Renal cortex interstitium (tissue), 11 donors: ENCODE data around the gene TTF1. TPM values are rescaled to one million over a fixed set of nuclear protein-coding genes. Genes with fewer than 3 reads are reported as not detected.

Experiments used
- DNase-seq, 11 donors: peaks; one replicate each; pipeline ENCODE4 v3.0.0-alpha.2; 2013; ENCODE audit warnings: low read depth in 9 of 11, low spot score in 4 of 11; ENCODE audit errors: extremely low read depth in 1 of 11
- polyA plus RNA-seq, 3 donors: library from polyadenylated mRNA; unstranded; fragments of 120-200 nt; gene quantifications; one replicate each; pipeline ENCODE4 v1.2.1, GENCODE V29; 2013; ENCODE audit not compliant: insufficient read length in 3 of 3

Gene TTF1
- polyA plus RNA-seq, 3 donors = 19.1 to 21.6 (median 20.1) TPM

DNA sequence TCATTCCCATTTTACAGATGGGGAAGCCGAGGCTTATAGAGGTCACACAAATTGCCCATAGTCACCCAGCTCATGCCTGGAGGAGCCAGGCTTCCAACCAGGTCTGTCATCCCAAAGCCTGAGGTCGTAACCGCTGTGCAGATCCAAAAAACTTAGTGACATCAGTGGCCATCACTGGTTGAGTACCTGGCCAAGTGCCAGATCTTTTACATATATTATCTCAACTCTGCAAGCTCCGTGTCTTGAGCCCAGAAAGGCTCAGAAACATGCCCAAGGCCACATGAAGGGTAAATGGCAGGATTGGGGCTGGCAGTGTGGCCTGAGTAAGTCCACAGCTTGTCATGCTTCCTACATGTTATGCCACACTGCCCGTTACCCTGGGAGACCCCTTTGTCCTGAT is 16.9 kb upstream of the TTF1 start:
- no peak for DNase-seq

DNA sequence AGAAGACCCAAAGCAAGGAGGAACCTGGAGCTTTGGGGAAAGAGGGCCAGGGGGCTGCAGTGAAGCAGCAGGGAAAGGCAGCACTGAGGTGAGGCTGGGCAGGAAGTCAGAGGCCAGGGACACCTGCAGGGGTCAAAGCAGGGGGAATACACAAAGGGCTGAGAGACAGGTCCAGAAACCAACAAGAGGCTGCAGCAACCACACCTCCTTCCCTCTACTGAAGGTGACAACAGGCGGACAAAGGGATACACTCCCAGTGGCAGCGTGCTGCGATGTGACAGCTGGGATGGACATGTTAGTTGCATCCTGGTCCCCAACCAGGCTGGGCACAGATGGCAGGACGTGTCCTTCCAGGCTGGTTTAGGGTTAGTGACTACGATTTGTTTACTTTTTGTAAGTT is 15.9 kb upstream of the TTF1 start:
- no peak for DNase-seq

DNA sequence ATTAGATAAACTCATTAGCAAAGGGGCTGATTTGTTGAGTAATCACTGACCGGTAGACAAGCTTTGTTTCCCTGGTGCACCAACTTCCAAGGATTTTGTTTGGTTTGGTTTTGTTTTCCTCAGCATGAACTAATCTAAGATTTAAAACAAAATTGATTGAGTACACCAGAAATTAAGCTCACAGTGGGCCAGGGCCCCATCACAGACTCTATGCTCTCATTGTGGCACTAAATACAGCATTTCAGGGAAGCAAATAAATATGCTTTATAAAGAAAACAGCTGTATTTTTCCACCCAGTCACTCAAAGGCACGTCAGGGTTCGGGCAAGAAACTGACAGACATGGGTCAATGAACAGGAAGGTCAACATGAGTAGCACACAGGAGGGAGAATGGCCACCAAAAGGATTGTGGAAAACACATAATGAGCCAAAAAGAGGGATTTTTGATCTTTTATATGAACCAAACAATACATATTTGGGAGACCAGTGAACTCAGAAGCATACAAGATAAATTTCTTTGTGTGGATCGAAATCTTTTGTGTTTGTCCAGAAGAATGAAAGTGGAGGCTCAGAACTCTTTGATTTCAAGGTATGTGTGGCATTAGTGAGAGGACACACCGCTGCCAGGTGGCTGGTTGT is 12.2 kb upstream of the TTF1 start:
- no peak for DNase-seq

DNA sequence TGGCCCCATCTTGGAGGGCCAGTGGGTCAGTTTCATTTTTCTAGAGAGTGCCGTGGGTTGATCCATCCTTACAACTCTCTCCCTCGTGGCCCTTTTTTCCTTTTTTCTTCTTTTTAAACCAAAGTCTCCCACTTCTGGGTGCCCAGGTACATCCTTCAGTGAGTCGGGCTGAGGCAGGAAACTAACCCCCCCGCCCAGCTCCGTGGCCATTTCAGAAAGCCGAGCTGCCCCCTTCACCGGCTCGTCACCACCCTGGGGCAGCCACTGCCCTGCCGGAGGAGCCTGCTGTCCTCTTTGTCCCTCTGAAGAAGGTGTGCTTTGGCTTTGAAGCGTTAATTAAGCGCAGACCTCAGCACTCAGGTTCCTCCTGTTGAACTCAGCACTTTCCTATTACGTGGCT is 8.5 kb upstream of the TTF1 start:
- DNase-seq = no peak

DNA sequence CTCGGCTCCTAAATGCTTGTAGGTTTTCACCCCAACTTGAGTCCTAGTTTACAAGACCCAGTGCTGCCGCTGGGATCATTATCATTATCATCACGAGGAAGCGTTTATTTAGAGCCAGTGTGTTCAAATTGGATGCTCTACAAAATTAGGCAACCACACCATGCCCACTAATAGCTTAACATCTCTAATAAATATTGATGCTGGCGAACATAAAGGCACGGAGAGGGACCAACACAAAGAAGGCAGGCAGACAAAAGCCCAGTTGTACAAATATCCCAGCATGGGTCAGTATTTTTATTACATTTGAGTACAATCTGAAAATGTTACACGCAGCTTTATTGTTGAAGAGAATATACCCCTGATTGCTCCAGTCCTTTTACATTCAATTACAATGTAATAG is 8.1 kb upstream of the TTF1 start:
- no peak for DNase-seq

DNA sequence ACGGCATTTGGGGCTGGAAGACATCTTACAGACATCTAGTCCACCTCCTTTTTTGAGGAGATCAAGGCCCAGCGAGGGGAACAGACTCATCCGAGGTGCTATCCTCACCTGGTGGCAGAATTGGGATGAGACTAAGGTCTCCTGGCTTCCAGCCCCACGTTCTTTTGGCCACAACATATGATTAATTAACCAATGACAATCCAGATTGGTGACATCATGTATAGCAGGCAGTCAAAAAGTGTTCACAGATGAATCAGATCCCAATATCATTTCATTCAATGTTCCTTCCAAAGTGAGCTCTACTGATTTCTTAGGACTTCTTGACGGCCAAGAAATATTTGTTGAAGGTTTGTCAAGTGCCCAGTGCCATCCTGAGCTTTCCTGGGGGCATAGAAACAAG is 7.3 kb upstream of the TTF1 start:
- DNase-seq = no peak

DNA sequence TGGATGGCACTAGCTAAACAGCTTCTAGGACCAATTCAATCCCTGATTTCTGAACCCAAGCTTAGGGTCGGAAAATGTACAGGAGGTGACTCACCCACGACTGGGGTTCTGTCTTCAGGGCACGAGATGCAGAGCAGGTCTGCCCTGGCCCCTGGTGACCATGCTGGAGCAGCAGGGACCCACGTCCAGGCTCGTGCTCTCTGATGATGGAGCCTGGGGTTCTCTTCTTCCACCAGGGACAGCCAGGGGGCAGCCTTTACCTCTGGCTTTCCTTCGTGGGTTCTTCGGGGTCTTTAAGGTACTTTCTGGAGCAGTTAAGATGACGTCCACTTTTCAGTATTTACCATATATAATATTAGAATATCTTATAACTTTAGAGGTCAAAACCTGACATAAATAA is 5.4 kb upstream of the TTF1 start:
- no peak for DNase-seq

DNA sequence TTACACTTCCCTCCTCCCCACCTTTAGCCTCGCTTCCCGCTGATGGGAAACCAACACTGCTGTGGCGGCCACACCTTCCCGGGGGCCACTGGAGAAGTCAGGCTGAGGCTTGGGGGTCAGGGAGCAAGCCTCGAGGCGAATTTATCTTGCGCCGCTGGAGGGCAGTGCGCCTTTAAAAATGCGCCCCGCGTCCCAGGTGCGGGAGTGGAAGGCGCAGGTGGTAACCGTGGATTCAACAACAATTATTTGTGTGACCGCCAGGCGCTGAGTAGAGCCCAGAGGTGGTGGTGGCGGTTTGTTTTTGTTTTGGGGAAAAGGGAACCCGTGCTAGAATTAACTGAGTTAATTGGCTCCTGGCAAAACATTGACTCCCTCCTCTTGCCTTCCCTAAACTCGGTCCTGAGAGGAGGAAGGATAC is 4.5 kb upstream of the TTF1 start:
- peak in 2 of 11 donors; percentile 54 to 66 for DNase-seq

DNA sequence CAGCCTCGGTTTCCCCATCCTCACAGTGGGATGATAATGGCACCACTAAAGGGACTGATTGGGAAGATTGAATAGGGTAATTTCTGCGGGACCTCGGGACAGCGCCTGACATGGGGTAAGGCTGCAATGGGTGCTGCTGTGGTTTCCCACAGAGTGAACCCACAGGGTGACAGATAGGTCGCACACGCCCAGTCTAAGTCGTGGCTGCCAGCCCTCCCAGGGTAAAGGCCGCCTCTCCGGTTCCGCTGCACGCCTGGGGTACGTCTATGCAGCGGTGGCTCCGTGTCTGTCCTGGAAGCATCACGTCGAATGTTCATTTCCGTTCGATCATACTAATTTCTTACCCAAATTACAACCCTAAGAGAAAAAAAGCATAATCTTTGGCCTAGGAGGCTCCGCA is 4.0 kb upstream of the TTF1 start:
- DNase-seq = no peak

DNA sequence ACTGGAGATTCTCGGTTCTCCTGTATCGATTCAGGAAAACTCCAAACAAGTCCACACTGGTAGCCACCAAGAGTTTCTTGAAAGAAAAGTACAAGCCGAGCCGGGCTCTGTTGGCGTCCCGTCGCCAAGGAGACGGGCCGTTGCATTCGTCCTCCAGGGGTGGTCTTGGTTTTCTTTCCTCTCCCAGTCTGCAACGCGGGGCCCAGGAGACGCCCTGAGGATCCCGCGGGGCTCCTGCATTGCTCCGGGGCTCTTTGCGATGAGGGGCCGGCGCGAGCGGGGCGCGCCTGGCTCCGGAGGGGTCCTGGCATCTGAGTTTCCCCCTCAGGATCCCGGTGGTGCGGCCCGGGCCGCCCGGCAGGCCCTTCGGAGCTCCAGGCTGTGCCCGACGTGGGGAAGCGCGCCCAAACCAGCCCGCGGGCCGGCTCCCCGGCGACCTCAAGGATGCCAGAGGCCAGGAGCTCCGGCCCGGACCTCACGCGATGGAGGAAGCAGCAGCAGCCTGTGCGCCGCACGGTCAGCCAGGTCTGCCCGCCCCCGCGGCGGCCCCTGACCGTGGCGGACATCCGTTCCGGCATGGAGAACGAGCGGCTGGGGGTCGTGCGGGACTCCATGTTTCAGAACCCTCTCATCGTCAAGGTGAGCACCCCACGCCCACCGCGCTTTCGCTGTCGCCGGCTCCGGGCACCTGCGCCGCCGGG is 3.3 kb upstream of the TTF1 start, which contains the start of gene CFAP77:
TSS of gene CFAP77 (plus strand) at position 384 of the 701 bp plus-strand sequence. CDS start at position 445, 61 bp downstream.
- DNase-seq = peak in 1 of 11 donors; percentile 60

DNA sequence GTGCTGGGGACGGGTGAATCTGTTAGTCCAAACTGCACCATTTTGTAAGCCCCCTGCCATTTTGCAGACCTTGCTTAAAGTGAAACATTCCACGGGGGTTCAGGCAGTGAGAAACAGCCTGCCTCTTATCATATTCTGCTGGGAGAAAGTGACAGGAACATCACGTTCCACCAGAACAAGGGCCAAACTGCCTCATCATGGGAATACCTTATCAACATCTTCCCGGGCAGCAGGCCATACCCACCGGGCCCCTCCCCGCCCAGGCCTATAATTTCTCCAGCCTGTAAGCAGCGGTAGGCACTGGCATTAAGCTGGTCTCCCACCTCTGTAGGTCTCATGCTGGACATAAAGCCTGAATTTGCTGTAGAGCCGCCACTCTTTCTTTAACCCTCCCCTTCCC is 1.9 kb upstream of the TTF1 start:
- no peak for DNase-seq

DNA sequence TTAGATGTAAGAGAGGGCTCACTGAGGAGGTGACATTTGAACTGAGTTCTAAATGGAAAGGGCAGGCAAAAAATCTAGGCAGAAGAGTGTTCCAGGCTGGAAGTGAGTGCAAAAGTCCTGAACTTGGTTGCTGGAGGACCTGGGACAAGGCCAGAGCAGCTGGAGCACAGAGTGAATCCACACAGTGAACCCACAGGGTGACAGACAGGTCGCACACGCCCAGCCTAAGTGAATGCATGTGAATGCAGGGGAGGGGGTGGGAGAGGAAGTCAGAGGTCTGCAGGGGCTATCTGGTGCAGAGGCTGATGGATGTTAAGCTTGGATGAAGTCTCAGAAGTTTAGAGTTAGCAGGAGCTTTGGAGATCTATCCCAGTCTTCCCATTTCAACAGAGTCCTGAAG is 556 bp upstream of the TTF1 start:
- DNase-seq = no peak

DNA sequence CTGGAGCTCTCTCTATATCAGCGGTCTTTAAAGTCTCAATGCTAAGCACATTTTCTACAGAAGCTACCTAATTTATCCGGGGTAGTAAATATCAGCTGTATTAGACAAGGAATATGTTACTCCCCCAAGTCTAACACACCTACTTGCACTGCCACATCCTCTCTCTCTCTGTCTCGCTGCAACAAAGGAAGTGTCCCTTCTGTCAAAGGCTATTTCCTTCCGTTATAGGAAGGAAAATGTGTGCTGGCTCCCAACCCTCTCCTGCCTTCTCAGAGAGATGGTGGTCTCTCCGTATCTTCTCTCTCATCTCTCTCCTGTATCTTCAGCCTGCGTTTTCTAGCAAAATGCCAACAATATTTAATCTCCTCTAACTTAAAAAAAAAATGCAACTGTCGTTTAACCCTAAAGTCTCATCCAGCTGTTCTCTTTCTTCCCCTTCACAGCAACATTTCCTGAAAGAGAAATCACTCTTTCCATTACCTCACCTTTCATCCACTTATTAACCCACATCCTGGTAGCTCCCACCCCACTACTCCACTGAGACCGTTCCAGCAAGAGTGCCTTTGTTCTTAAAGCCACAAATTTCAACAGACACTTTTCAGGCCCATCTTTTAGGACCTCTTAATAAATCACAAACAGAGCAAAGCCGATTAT is 2.3 kb downstream of the TTF1 start:
- no peak for DNase-seq

DNA sequence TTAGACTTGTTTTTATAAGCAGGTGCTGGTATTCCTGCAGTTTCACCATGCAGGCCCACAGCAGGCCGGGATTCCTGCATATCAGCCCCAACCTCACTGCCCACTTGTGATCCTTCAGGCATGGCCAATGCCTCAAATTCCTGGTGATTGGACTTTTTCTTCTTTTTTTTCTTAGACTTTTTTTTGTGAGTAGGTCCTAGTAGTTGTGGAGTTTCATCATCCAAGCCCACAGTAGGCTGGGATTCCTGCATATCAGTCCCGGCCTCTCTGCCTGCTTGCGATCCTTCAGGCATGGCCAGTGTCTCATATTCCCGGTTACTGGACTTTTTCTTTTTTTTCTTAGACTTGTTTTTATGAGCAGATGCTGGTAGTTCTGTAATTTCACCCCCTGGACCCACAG is 4.8 kb downstream of the TTF1 start:
- DNase-seq = peak in 2 of 11 donors; percentile 45 to 57

DNA sequence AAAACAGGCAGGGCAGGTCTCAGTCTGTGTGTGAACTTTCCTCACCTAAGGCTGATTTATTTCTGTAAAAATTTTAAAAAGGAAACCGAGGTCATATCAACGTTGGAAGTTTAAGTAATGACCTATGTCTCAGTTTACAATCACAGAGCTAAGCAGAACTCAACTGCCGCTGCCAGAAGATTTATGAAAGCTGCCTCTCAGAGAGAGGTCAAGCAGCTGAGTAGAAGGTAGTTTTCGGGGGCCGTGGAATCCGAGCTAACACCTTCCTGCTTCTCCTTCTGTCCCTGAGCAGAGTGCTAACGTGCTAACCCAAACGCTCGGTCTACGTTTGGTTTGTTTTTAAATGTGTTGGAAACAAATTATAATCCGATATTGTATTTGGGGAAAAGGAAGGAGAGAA is 11.1 kb downstream of the TTF1 start:
- DNase-seq = no peak

DNA sequence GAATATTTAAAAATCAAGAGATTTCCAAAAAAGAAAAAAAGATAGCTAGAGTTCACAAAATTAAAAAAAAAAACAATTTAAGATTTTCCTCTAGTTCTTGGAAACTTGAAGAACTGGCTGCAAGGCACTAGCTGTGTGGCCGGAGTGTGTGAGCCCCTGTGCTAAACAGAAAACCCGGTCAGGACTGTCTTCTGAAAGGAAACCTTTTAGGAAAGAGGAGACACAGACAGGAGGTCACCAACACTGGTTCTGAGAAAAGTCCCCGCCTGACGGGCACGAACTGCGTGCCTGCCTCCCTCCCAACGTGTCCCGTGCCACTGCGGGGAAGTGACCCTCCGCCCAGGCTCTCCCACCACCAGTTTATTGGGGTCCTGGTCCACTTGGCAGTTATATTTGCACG is 15.2 kb downstream of the TTF1 start:
- no peak for DNase-seq

DNA sequence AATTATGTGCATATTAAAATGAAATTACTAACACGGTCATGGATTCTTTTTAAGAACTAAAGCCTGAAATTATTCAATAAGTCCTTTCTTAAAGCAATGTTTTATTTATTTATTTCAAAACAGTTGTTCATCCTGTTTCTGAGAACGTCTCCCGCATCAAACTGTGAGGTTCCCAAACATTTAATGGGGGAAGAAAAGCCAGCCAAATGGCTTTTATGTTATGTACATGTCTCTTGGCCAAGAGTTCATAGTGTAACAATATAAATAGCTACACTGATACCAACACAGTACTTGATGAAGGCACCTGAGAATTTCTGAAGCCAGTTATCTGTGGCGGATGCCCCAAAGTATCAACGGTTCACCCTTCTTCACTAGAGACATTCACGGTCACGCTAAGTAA is 15.7 kb downstream of the TTF1 start:
- DNase-seq = no peak

DNA sequence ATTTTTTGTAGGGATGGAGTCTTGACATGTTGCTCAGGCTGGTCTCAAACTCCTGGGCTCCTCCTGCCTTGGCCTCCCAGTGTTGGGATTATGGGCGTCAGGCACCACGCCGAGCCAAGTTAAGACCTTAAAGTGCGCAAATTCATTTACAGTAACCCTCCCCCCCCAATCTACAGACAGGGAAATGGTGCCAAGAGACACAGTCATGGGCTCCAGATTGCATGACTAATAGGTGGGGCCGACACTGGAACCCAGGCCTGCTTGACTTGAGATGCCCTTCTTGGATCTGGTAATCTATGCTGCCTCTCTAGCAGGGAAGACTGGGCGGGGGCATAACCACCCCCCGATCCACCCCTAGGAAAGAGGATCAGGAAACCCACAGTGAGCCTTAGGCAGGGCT is 19.5 kb downstream of the TTF1 start:
- no peak for DNase-seq

DNA sequence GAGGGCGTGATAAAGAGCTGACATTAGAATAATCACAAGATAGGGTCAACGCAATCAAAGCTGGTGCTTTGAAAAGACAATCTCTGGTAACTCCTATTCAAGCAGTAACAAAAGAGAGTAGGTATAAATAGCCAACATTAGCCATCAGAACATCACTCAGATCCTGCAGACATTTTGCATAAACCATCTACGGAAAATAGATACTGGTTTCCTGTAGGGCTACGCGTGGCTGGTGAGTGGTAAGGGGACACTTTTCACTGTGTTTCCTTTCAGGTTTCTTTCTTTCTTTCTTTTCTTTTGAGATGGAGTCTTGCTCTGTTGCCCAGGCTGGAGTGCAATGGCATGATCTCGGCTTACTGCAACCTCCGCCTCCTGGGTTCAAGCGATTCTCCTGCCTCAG is 22.3 kb downstream of the TTF1 start:
- DNase-seq = no peak

DNA sequence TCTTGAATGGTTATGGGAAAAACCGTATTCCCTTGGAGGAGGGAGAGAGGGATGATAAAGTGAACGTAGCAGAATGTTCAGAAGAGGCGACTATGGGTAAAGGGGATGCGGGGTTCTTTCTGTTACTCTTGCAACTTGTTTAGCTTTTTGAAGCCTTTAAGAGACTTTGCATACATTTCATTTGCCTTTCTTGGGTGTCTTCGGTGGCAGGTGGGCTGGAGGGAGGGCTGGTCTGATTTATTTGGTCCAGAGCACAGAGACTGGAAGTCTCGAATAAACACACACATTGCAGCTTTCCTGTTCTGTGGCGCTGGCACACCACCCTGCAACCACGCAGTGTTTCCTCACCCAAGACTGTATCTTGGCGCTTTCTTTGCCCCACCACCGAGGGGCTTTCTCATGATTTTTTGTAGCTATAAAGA is 23.2 kb downstream of the TTF1 start:
- DNase-seq = no peak
